CD4-positive, alpha-beta T cell treated with Interleukin-4 for 4 hours (primary cell): Measurements from ENCODE around the gene ANKRD36.
A peak's percentile ranks its signal among the peaks of the same experiment; 100 is the strongest.
"Not testable (repeated sequence)": the region's sequence is repeated elsewhere in the genome, so short reads cannot be mapped to it uniquely, and the experiment has no call there.

Experiments used
- DNase-seq: peaks from one replicate; pipeline ENCODE4 v3.0.0-alpha.2; 2020

The ANKRD36 gene

DNA sequence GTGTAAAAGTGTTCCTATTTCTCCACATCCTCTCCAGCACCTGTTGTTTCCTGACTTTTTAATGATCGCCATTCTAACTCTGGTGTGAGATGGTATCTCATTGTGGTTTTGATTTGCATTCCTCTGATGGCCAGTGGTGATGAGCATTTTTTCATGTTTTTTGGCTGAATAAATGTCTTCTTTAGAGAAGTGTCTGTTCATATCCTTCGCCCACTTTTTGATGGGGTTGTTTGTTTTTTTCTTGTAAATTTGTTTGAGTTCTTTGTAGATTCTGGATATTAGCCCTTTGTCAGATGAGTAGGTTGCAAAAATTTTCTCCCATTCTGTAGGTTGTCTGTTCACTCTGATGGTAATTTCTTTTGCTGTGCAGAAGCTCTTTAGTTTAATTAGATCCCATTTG, 16.1 kb downstream of the ANKRD36 start:
- not testable (repeated sequence) for DNase-seq

DNA sequence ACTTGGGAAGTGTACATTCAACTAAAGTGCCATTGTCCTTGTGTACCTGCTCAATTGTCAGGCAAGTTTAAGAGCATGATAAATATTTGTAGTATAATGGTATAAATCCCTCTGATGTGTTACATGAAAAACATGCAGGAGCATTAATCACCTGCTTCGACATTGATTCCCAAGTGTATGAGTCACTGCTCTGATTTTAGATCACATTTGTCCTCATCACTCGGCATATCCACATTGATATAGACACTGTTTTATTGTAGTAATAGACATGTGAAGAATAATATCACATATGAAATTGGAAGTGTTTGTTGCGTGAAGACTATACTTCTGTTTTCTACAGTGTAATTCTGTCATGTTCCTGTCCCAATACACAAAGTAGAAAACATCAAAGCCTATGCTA, 31.1 kb downstream of the ANKRD36 start:
- not testable (repeated sequence) for DNase-seq

DNA sequence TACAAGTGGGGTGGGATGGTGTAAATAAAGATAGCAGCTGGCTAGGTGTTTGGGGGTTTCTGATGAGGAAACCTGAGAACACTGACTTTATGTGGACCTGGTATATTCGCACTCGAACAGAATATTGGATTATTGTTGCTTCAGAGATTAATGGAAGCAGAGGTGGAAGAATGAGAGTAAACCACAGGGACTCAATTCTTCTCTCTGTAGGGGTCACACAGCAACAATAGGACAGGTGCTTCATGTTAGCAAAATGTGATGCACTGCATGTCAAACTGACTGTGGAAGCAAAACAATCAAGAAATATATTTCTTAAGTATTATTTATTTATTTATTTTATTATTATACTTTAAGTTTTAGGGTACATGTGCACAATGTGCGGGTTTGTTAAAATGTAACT, 53.6 kb downstream of the ANKRD36 start:
- not testable (repeated sequence) for DNase-seq

DNA sequence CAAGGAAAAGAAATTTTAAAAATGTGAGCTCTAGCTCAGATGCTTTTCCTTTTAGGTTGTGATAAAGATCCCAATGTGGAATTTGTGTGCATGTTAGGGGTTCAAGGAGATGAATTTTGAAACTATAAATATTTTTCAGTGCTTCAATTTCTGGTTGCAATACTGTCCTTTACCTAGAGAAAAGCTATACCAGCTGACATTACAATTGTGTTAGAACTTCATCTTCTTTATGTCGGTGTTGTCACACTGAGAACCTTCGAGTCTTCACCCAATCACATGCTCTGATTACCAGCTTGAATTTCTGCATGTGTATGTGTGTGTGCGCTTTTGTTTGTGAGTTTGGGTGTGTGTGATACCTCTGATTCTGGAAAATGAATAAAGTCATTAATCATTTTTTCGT, 55.0 kb downstream of the ANKRD36 start:
- DNase-seq, result not testable (repeated sequence)

DNA sequence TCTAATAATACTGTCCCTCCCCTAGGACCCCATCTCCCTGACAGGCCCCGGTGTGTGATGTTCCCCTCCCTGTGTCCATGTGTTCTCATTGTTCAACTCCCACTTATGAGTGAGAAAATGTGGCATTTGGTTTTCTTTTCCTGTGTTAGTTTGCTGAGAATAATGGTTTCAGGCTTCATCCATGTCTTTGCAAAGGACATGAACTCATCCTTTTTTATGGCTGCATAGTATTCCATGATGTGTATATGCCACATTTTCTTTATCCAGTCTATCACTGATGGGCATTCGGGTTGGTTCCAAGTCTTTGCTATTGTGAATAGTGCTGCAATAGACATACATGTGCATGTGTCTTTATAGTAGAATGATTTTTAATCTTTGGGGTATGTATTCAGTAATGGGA, 55.6 kb downstream of the ANKRD36 start:
- not testable (repeated sequence) for DNase-seq

DNA sequence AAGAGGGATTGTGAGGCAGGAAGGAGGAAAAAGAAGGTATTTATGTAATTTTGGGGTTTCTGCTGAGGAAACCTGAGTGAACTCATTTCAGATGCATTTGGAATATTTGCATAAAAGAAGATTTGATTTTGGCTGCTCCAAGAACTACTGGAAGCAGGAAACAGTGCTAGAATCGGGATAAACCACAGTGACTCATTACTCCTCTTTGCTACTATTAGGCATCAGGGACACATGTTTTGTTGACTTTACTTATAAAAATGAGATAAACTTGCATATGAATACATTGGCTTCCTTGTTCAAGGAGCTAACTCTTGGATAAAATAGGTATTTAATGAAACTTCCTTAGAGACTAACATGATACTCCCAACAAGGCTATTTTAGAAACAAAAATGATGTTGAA, 67.4 kb downstream of the ANKRD36 start:
- not testable (repeated sequence) for DNase-seq

DNA sequence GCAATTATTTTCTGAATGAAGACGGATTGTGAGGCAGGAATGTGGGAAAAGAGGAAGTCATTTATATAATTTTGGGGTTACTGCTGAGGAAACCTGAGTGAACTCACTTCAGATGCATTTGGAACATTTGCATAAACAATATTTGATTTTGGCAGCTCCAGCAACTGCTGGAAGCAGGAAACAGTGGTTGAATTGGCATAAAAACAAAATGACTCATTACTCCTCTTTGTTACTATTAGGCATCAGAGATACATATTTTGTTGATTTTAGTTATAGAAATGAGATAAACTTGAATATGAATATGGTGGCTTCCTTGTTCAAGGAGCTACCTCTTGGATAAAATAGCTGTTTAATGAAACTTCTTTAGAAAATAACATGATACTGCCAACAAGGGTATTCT, 82.4 kb downstream of the ANKRD36 start:
- not testable (repeated sequence) for DNase-seq

DNA sequence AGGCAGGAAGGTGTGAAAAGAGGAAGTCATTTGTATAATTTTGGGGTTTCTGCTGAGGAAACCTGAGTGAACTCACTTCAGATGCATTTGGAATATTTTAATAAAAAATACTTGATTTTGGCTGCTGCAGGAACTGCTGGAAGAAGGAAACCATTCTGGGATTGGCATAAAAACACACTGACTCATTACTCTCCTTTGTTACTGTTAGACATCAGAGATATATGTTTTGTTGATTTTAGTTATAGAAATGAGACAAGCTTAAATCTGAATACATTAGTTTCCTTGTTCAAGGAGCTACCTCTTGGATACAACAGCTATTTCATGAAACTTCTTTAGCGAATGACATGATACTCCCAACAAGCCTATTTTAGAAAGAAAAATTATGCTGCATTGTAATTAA, 84.3 kb downstream of the ANKRD36 start:
- not testable (repeated sequence) for DNase-seq

DNA sequence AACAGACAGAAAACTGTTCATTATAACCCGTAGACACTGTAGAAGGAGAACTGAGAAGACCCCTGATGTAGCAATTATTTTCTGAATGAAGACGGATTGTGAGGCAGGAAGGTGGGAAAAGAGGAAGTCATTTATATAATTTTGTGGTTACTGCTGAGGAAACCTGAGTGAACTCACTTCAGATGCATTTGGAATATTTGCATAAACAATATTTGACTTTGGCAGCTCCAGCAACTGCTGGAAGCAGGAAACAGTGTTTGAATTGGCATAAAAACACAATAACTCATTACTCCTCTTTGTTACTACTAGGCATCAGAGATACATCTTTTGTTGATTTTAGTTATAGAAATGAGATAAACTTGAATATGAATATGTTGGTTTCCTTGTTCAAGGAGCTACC, 87.9 kb downstream of the ANKRD36 start:
- not testable (repeated sequence) for DNase-seq

DNA sequence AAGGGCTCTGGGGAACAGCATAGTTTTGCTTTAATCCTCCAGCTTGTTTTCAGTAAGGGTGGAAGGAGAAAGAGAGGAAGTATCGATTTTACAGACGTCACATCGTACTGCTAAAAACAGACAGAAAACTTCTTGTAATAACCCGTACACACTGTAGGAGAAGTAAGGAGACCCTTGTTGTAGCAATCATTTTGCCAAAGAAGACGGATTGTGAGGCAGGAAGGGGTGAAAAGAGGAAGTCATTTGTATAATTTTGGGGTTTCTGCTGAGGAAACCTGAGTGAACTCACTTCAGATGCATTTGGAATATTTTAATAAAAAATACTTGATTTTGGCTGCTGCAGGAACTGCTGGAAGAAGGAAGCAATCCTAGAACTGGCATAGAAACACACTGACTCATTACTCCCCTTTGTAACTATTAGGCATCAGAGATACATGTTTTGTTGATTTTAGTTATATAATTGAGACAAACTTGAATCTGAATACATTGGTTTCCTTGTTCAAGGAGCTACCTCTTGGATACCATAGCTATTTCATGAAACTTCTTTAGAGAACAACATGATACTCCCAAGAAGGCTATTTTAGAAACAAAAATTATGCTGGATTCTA, 89.8 kb downstream of the ANKRD36 start:
- not testable (repeated sequence) for DNase-seq

DNA sequence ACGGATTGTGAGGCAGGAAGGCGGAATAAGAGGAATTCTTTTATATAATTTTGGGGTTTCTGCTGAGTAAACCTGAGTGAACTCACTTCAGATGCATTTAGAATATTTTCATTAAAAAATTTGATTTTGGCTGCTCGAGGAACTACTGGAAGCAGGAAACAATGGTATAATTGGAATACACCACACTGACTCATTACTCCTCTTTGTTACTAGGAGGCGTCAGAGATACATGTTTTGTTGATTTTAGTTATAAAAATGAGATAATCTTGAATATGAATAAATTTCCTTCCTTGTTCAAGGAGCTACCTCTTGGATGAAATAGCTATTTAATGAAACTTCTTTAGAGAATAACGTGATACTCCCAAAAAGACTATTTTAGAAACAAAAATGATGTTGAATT, 97.4 kb downstream of the ANKRD36 start:
- no peak for DNase-seq

DNA sequence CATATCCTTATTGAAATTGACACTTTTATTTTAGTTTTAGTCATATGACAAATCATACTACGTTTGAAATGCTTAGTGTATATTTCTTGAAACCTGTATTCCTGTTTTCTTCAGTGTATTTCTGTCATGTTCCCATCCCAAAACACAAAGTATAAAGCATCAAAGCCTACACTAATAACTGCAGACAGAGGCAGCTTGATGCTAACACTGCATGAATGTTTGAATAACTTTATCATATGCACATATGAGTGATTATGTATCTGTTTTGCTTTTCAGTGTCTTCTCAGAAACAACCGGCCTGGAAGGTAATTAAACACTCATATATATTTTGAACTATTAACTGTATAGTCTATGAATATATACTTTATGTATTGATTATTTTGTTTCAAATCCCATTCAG, 102.1 kb downstream of the ANKRD36 start:
- not testable (repeated sequence) for DNase-seq

DNA sequence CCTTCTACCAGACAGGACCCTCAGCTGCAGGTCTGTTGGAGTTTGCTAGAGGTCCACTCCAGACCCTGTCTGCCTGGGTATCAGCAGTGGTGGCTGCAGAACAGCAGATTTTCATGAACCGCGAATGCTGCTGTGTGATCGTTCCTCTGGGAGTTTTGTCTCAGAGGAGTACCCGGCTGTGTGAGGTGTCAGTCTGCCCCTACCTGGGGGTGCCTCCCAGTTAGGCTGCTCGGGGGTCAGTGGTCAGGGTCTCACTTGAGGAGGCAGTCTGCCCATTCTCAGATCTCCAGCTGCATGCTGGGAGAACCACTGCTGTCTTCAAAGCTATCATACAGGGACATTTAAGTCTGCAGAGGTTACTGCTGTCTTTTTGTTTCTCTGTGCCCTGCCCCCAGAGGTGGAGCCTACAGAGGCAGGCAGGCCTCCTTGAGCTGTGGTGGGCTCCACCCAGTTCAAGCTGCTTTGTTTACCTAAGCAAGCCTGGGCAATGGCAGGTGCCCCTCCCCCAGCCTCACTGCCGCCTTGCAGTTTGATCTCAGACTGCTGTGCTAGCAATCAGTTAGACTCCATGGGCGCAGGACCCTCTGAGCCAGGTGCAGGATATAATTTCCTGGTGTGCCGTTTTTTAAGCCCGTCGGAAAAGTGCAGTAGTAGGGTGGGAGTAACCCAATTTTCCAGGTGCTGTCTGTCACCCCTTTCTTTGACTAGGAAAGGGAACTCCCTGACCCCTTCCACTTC, 118.1 kb downstream of the ANKRD36 start:
- DNase-seq, result not testable (repeated sequence)

DNA sequence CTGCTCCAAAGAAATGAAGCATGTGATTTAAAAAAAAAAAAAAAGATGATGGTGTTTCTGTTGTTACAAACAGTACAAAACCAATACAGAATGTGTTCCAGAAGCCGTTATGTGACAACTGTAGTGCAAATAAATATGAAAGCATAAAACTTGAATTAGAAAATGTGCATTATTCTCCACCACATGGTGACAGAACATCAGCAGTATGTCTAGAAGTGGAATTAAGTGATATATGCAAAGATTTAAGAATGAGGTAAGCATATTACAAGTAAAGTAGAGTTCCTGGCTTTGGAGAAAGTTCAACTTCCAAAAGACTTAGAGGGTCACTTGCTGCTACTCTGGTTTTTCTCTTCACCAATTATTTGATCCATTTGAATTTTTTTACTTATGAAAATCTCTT, 120.0 kb downstream of the ANKRD36 start:
- DNase-seq, result not testable (repeated sequence)

DNA sequence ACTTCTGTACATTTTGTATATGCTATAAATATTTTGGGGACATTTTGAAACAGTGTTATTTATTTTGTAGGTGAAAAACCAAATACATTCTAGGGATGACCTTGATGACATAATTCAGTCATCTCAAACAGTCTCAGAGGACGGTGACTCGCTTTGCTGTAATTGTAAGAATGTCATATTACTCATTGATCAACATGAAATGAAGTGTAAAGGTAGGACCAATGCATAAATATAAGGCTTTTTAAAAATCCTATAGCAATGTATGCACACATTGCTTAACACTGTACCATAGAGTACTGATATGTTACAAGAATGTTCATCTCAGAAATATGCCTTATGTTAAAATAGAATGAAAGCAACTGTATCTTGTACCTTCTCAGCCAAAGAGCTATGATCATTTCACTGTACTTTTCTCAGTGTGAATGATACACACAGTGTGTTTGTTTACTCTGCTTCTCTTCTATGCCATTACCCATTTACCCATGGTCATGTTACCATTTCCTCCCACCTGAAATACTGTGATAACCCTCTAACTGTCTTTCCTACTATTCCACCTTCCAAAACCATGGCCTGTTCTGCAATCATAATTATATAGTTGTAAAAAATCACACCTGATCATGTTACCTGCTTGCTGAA, 120.8 kb downstream of the ANKRD36 start:
- not testable (repeated sequence) for DNase-seq

DNA sequence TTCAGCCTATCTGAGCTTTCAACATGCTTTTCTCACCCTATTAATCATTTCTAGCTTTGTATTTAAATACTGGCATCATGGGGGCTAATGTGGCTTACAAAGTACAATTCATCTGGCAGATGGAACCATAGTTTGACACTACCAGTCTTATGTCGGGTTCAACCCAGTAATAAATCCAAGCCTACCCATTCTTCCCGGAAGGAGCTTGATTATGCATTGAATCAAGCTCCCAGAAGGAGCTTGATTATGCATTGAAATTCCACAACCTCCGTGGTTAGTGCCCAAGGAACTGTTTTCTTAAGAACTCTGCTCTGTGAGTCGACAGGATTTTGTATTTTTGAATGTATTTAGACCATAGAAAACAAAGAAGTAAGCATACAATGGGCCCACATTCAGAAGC, 148.2 kb downstream of the ANKRD36 start:
- DNase-seq, result not testable (repeated sequence)

DNA sequence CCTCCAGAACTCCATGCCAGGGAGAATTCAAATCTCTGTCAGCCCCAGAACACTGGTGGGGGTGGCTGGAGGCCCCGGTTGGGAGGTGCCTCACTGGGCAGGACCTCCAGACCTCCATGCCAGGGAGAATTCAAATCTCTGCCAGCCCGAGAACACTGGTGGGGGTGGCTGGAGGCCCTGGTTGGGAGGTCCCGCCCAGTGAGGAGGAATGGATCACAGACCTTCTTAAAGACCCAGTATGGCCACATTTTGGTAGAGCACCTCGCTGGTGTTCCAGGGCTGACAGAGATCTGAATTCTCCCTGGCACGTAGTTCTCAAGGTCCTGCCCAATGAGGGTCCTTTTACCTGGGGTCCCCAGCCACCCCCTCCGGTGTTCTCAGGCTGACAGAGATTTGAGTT, 153.5 kb downstream of the ANKRD36 start:
- DNase-seq, result not testable (repeated sequence)

DNA sequence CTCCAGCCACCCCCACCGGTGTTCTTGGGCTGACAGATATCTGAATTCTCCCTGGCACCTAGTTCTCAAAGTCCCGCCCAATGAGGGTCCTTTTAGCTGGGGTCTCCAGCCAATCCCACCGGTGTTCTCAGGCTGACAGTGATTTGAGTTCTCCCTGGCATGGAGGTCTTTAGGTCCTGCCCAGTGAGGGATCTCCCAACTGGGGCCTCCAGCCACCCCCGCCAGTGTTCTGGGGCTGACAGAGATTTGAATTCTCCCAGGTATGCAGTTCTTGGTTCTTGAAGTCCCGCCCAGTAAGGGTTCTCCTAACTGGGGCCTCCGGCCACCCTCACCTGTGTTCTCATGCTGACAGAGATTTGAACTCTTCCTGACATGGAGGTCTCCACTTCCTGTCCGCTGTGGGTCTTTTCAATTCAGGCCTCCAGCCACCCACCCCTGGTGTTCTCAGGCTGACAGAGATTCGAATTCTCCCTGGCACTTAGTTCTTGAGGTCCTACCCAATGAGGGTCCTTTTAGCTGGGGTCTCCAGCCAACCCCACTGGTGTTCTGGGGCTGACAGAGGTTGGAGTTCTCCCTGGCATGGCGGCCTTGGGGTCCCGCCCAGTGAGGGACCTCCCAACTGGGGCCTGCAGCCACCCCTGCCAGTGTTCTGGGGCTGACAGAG, 154.6 kb downstream of the ANKRD36 start:
- DNase-seq, result peak; percentile 0

DNA sequence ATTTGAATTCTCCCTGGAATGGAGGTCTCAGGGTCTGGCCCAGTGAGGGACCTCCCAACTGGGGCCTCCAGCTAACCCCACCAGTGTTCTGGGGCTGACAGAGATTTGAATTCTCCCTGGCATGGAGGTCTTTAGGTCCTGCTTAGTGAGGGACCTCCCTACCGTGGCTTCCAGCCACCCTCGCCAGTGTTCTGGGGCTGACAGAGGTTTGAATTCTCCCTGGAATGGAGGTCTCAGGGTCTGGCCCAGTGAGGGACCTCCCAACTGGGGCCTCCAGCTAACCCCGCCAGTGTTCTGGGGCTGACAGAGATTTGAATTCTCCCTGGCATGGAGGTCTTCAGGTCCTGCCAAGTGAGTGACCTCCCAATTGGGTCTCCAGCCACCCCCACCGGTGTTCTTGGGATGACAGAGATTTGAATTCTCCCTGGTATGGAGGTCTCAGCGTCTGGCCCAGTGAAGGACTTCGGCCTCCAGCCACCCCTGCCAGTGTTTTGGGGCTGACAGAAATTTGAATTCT, 155.2 kb downstream of the ANKRD36 start:
- DNase-seq, result not testable (repeated sequence)

DNA sequence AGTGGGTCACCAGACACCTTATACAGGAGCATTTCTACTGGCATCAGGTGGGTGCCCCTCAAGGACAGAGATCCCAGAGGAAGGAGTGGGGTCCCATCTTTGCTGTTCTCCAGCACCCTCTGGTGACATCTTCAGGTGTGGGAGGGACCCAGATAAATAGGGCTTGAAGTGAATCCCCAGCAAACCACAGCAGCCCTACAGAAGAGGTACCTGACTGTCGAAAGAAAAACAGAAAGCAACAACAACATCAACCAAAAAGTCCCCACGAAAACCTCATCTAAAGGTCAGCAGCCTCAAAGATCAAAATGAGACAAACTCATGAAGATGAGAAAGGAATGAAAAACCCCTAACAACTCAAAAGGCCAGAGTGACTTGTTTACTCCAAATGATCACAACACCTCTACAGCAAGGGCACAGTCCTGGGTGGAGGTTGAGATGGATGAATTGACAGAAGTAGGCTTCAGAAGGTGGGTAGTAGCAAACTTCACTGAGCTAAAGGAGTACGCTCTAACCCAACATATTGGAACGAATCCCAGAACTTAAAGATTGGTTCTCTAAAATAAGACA, 163.4 kb downstream of the ANKRD36 start:
- not testable (repeated sequence) for DNase-seq

DNA sequence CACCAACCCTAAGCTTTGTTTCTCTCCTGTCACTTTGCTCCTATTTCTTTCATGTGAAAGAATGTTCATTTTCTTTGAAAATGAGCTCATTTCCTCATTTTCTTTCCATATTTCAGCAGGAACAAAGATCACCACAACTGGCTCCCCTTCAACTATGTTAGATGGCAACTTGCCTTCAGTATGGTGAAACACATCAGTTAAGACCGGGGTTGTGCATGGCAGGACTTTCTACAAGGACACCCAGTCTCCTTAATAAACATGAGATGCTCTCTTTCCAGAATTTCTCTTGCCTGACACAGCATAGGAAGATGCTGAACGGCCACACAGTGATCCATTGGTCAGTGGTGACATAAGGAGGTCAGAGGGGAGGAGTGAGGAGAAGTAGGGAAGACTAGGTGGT, 172.2 kb downstream of the ANKRD36 start:
- DNase-seq, result not testable (repeated sequence)

DNA sequence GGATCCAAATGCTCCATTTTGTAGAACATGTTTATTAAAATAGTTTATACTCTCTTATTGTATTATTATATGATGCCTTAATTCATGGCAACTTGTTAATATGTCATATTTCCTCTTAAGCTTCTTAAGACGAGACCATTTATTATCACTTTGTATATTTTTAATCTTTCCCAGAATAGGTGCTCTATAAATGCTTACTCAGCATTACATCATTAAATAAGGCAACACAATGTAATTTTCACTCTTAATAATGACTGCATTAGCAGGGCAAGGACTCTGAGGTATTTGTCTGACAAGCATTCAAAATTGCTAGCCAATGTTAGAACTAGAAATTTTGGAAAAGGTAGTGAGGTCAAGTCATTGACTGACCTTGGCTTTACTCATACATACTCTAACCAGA, 180.7 kb downstream of the ANKRD36 start:
- DNase-seq, result not testable (repeated sequence)
